K562 (cell line): ENCODE results near the gene SYNRG. TPM values are rescaled to one million over a fixed set of nuclear protein-coding genes. Genes with fewer than 3 reads are reported as not detected.

Experiments
- CC2D1A ChIP-seq: fragments of 450-650 bp; IDR thresholded peaks from 2 replicates; pipeline ENCODE4 v1.6.1; 2017; ENCODE audit warnings: mild to moderate bottlenecking
- FOXP1 ChIP-seq: sonication (generic); formaldehyde crosslinking; IDR thresholded peaks from 2 replicates; pipeline ENCODE4 v1.8.0; 2022; ENCODE audit warnings: mild to moderate bottlenecking, missing genetic modification reagents
- PRMT5 ChIP-seq: sonication (generic); formaldehyde crosslinking; IDR thresholded peaks from 2 replicates; pipeline ENCODE4 v1.5.0; 2020; ENCODE audit warnings: missing genetic modification reagents
- RFX5 ChIP-seq: IDR thresholded peaks from 2 replicates; pipeline ENCODE4 v1.6.1; 2011; ENCODE audit warnings: low read depth, mild to moderate bottlenecking, improper control_type of control experiment, low read length
- TBP ChIP-seq: optimal IDR thresholded peaks from 2 replicates; pipeline ENCODE3; 2011; ENCODE audit warnings: low read depth, low read length, improper control_type of control experiment
- ZNF57 ChIP-seq: fragments of 450-650 bp; formaldehyde crosslinking; IDR thresholded peaks from 2 replicates; pipeline ENCODE4 v1.4.0; 2020; ENCODE audit warnings: mild to moderate bottlenecking, moderate library complexity
- polyA plus RNA-seq, 8 experiments: library from polyadenylated mRNA; depleted of rRNA in 4 of 8; stranded (reverse) in 5 of 8; unstranded in 3 of 8; fragments of >200 nt; fragmentation: Nextera tagmentation in 2 of 8; fragmentation: Illumina TruSeq in 1 of 8; extraction: Ambion mirVana in 2 of 8; extraction: Trizol in 1 of 8; gene quantifications; 2 replicates each; pipeline versions ENCODE4 v1.2.1 to v1.2.3, GENCODE V29; 2011 to 2014; ENCODE audit warnings: inconsistent platforms in 1 of 8, missing spikeins in 1 of 8
- total RNA-seq, 7 experiments: library from RNA; depleted of rRNA in 6 of 7; stranded (reverse); fragments of >200 nt in 6 of 7; fragmentation: Illumina TruSeq in 2 of 7; extraction: Trizol in 2 of 7; gene quantifications; 2 replicates each; pipeline versions ENCODE4 v1.2.1 to v1.2.3, GENCODE V29; 2011 to 2021; ENCODE audit warnings: low replicate concordance in 1 of 7
- TF ChIP-seq, protein P1 (sequence below): IDR thresholded peaks from 3 replicates; pipeline ENCODE4 v1.6.1; 2011; ENCODE audit warnings: borderline replicate concordance, mild to moderate bottlenecking, moderate library complexity; ENCODE audit not compliant: insufficient read length; ENCODE audit errors: extremely low read depth
- TF ChIP-seq, protein P2 (sequence below): fragments of 450-650 bp; IDR thresholded peaks from 2 replicates; pipeline ENCODE4 v1.6.1; 2014; ENCODE audit warnings: low read depth, mild to moderate bottlenecking, moderate library complexity, borderline replicate concordance

The SYNRG gene
- total and polyA plus RNA-seq, 9 of the 15 experiments (the other 6 are each of a cell fraction or from before 2014, with no cell fraction given): 2.9 to 28.2 (median 15.1) TPM

DNA sequence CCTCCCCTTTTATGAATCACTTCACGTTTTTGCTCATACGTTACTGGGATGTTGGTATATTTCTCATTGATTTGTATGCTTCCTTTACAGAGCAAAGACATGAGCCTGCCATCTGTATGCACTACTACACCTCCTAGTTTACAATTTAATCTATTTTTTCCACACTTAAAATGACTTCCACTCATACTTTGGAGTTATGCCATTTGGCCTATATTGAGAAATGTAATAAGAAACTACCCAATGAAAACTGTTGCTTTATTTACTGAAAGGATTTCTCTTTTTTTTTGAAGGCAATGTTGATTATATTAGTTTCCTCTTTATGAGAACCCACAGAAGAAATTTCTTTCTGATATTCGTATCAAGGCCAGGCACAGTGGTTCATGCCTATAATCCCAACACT lies 76.5 kb downstream of the SYNRG start (continued):
- TF ChIP-seq, protein P1, sequence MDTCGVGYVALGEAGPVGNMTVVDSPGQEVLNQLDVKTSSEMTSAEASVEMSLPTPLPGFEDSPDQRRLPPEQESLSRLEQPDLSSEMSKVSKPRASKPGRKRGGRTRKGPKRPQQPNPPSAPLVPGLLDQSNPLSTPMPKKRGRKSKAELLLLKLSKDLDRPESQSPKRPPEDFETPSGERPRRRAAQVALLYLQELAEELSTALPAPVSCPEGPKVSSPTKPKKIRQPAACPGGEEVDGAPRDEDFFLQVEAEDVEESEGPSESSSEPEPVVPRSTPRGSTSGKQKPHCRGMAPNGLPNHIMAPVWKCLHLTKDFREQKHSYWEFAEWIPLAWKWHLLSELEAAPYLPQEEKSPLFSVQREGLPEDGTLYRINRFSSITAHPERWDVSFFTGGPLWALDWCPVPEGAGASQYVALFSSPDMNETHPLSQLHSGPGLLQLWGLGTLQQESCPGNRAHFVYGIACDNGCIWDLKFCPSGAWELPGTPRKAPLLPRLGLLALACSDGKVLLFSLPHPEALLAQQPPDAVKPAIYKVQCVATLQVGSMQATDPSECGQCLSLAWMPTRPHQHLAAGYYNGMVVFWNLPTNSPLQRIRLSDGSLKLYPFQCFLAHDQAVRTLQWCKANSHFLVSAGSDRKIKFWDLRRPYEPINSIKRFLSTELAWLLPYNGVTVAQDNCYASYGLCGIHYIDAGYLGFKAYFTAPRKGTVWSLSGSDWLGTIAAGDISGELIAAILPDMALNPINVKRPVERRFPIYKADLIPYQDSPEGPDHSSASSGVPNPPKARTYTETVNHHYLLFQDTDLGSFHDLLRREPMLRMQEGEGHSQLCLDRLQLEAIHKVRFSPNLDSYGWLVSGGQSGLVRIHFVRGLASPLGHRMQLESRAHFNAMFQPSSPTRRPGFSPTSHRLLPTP: no peak
- TF ChIP-seq, protein P2, sequence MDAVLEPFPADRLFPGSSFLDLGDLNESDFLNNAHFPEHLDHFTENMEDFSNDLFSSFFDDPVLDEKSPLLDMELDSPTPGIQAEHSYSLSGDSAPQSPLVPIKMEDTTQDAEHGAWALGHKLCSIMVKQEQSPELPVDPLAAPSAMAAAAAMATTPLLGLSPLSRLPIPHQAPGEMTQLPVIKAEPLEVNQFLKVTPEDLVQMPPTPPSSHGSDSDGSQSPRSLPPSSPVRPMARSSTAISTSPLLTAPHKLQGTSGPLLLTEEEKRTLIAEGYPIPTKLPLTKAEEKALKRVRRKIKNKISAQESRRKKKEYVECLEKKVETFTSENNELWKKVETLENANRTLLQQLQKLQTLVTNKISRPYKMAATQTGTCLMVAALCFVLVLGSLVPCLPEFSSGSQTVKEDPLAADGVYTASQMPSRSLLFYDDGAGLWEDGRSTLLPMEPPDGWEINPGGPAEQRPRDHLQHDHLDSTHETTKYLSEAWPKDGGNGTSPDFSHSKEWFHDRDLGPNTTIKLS: no peak
- no peak for TF ChIP-seq CC2D1A
- no peak for TF ChIP-seq PRMT5 (CRISPR knock-in tag)
- no peak for TF ChIP-seq TBP
- TF ChIP-seq FOXP1: no peak
- no peak for TF ChIP-seq RFX5
- no peak for TF ChIP-seq ZNF57 (CRISPR knock-in tag)
